CD14-positive monocyte (primary cell): ENCODE data around the gene MEX3C. TPM values are rescaled to one million over a fixed set of nuclear protein-coding genes. Genes with fewer than 3 reads are reported as not detected.

Experiments
- DNase-seq, 3 donors: peaks; one replicate each; pipeline ENCODE4 v3.0.0-alpha.2; 2011 to 2022
- H2AFZ ChIP-seq: 2 replicates; pipeline ENCODE4 v1.6.0; 2012; ENCODE audit warnings: mild to moderate bottlenecking, low read depth, low read length, inconsistent platforms; ENCODE audit not compliant: insufficient read depth, poor library complexity, severe bottlenecking
- H3K27ac ChIP-seq, 2 donors: 1 replicate in 1 of 2; 2 replicates in 1 of 2; pipeline ENCODE4 v1.5.1; 2012 to 2013; ENCODE audit warnings: low read length in 2 of 2, control low read depth in 1 of 2, inconsistent platforms in 1 of 2, low read depth in 1 of 2, mild to moderate bottlenecking in 1 of 2
- H3K27me3 ChIP-seq, 2 donors: one replicate each; pipeline versions ENCODE4 v1.6.0 to v1.6.1; 2011 to 2013; ENCODE audit warnings: low read length in 2 of 2; ENCODE audit not compliant: control insufficient read depth in 2 of 2, insufficient read depth in 2 of 2
- H3K36me3 ChIP-seq, 2 donors: replicated peaks in 1 of 2; 1 replicate in 1 of 2; 2 replicates in 1 of 2; pipeline versions ENCODE4 v1.5.1 to v1.6.1; 2012 to 2013; ENCODE audit warnings: low read length in 2 of 2, control low read depth in 1 of 2, inconsistent platforms in 1 of 2, mild to moderate bottlenecking in 1 of 2; ENCODE audit not compliant: insufficient read depth in 2 of 2, control insufficient read depth in 1 of 2
- H3K4me1 ChIP-seq, 2 donors: 1 replicate in 1 of 2; 2 replicates in 1 of 2; pipeline versions ENCODE4 v1.5.1 to v1.6.1; 2012 to 2013; ENCODE audit warnings: low read length in 2 of 2, control low read depth in 1 of 2, inconsistent platforms in 1 of 2, mild to moderate bottlenecking in 1 of 2, moderate library complexity in 1 of 2; ENCODE audit not compliant: insufficient read depth in 2 of 2, control insufficient read depth in 1 of 2
- H3K4me2 ChIP-seq: replicated peaks from 2 replicates; pipeline ENCODE3; 2012; ENCODE audit warnings: low read length, moderate library complexity, mild to moderate bottlenecking; ENCODE audit not compliant: poor library complexity, severe bottlenecking; ENCODE audit errors: extremely low read depth
- H3K4me3 ChIP-seq, 3 experiments: fragments of 200-600 bp in 1 of 3; sonication (generic) in 1 of 3; replicated peaks in 1 of 3; 1 replicate in 2 of 3; 2 replicates in 1 of 3; pipeline ENCODE4 v1.5.1; 2011 to 2013; ENCODE audit warnings: low read length in 3 of 3, mild to moderate bottlenecking in 3 of 3, control low read depth in 2 of 3, low read depth in 2 of 3, inconsistent platforms in 1 of 3, moderate library complexity in 1 of 3
- H3K79me2 ChIP-seq: 2 replicates; pipeline ENCODE4 v1.6.0; 2012; ENCODE audit warnings: mild to moderate bottlenecking, control low read depth, inconsistent platforms, low read length, moderate library complexity; ENCODE audit not compliant: insufficient read depth
- H3K9ac ChIP-seq: 2 replicates; pipeline ENCODE4 v1.6.0; 2017; ENCODE audit warnings: low read length, mild to moderate bottlenecking; ENCODE audit not compliant: insufficient read depth, poor library complexity, severe bottlenecking
- H3K9me3 ChIP-seq, 2 donors: replicated peaks in 1 of 2; 1 replicate in 1 of 2; 2 replicates in 1 of 2; pipeline versions ENCODE4 v1.5.1 to v1.6.1; 2012 to 2013; ENCODE audit warnings: low read length in 2 of 2, control low read depth in 1 of 2; ENCODE audit not compliant: control insufficient read depth in 1 of 2, insufficient read depth in 1 of 2
- H4K20me1 ChIP-seq: 2 replicates; pipeline ENCODE4 v1.6.0; 2012; ENCODE audit warnings: mild to moderate bottlenecking, low read length, control low read depth, moderate library complexity; ENCODE audit not compliant: insufficient read depth
- H3K27ac Mint-ChIP-seq, 7 donors: one replicate each; pipeline ENCODE4 v1.8.0; 2020; ENCODE audit warnings: mild to moderate bottlenecking in 7 of 7, mixed read lengths in 7 of 7, moderate library complexity in 6 of 7, inconsistent platforms in 2 of 7
- H3K27me3 Mint-ChIP-seq, 3 donors: one replicate each; pipeline ENCODE4 v1.8.0; 2021 to 2022; ENCODE audit warnings: low read depth in 3 of 3, mild to moderate bottlenecking in 3 of 3, mixed read lengths in 3 of 3, moderate library complexity in 3 of 3, inconsistent platforms in 1 of 3
- H3K36me3 Mint-ChIP-seq, 2 donors: one replicate each; pipeline ENCODE4 v1.8.0; 2020; ENCODE audit warnings: mixed read lengths in 2 of 2, inconsistent platforms in 1 of 2, mild to moderate bottlenecking in 1 of 2
- H3K4me1 Mint-ChIP-seq: one replicate; pipeline ENCODE4 v1.8.0; 2020; ENCODE audit warnings: mild to moderate bottlenecking, mixed read lengths
- H3K4me3 Mint-ChIP-seq, 2 donors: one replicate each; pipeline ENCODE4 v1.8.0; 2020; ENCODE audit warnings: mild to moderate bottlenecking in 2 of 2, mixed read lengths in 2 of 2, moderate library complexity in 1 of 2
- H3K9me3 Mint-ChIP-seq, 7 donors: one replicate each; pipeline ENCODE4 v1.8.0; 2020 to 2022; ENCODE audit warnings: mixed read lengths in 7 of 7, mild to moderate bottlenecking in 6 of 7, moderate library complexity in 6 of 7, inconsistent platforms in 2 of 7
- WGBS: methylation state at CpG from one replicate; pipeline ENCODE4 v1.1.5; 2013; ENCODE audit warnings: missing lambda C conversion rate; ENCODE audit not compliant: insufficient coverage; 5-methylcytosine and 5-hydroxymethylcytosine counted together
- intact Hi-C, 2 donors: fragments of 100-400 bp; cut with micrococcal nuclease; formaldehyde crosslinking; loops; one replicate each; pipeline versions ENCODE4 v1.15.0 to v1.15.1; 2023
- polyA plus RNA-seq, 3 donors: library from polyadenylated mRNA; depleted of rRNA in 1 of 3; unstranded in 2 of 3; stranded (reverse) in 1 of 3; fragments of 300-500 nt in 2 of 3; fragments of >200 nt in 1 of 3; fragmentation: Illumina TruSeq in 2 of 3; gene quantifications; 1 replicate in 2 of 3; 2 replicates in 1 of 3; pipeline ENCODE4 v1.2.3, GENCODE V29; 2012 to 2021
- TF ChIP-seq, protein P1 (sequence below): fragments of 200-600 bp; IDR thresholded peaks from one replicate; pipeline ENCODE4 v1.8.0; 2022; ENCODE audit warnings: antibody characterized with exemption, mild to moderate bottlenecking

Gene MEX3C
- polyA plus RNA-seq, 3 donors: 2.3 to 41.3 (median 5.2) TPM

DNA sequence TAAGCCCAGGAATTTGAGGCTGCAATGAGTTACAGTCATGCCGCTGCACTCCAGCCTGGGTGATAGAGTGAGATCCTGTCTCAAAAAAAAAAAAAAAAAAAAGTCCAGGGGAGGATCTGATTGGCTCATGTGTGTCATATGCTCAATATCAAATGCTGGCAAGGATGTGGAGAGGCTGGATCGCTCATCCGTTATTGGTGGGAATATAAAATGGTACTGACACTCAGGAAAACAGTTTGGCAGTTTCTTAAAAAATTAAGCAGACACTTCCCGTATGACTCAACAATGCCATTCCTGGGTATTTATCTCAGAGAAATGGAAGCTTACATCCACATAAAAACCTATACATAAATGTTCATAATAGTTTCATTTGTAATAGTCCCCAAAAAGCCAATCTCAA, 68.9 kb downstream of the MEX3C start:
- Mint-ChIP-seq H3K4me3 (no peak overlapping the region), H3K36me3 (no peaks in the 10 kb centered on the region), H3K4me1 (no peaks in the 10 kb centered on the region), H3K9me3 (peaks cover 0 to 5% (median 3%) of the 10 kb centered on the region in 7 donors), H3K27ac (no peak overlapping the region), H3K27me3 (peaks cover 1 to 4% (median 2%) of the 10 kb centered on the region in 3 donors)
- H3K27ac ChIP-seq: no peak overlapping the region
- DNase-seq: no peak
- intact Hi-C loops: no loop called here
- H3K4me3 ChIP-seq: no peak overlapping the region
- H3K79me2 ChIP-seq: no peaks in the 10 kb centered on the region
- no peak overlapping the region for H2AFZ ChIP-seq
- H4K20me1 ChIP-seq: no peaks in the 10 kb centered on the region
- H3K9me3 ChIP-seq: peaks cover 0 to 4% of the 10 kb centered on the region in 2 donors
- H3K27me3 ChIP-seq: no peaks in the 10 kb centered on the region
- WGBS: no CpG with 5 or more reads among the region's 4 CpGs
- no peaks in the 10 kb centered on the region for H3K4me1 ChIP-seq
- H3K36me3 ChIP-seq: no peaks in the 10 kb centered on the region
- TF ChIP-seq, protein P1, sequence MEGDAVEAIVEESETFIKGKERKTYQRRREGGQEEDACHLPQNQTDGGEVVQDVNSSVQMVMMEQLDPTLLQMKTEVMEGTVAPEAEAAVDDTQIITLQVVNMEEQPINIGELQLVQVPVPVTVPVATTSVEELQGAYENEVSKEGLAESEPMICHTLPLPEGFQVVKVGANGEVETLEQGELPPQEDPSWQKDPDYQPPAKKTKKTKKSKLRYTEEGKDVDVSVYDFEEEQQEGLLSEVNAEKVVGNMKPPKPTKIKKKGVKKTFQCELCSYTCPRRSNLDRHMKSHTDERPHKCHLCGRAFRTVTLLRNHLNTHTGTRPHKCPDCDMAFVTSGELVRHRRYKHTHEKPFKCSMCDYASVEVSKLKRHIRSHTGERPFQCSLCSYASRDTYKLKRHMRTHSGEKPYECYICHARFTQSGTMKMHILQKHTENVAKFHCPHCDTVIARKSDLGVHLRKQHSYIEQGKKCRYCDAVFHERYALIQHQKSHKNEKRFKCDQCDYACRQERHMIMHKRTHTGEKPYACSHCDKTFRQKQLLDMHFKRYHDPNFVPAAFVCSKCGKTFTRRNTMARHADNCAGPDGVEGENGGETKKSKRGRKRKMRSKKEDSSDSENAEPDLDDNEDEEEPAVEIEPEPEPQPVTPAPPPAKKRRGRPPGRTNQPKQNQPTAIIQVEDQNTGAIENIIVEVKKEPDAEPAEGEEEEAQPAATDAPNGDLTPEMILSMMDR: no peak
- no peak overlapping the region for H3K4me2 ChIP-seq
- H3K9ac ChIP-seq: no peak overlapping the region

GRCh38 chr18:51127664-51128063, 69.8 kb downstream of the MEX3C start:
- Histone ChIP-seq H3K4me1 (no peaks in the 10 kb centered on the region), H2AFZ (no peak overlapping the region), H3K27ac (no peak overlapping the region), H4K20me1 (no peaks in the 10 kb centered on the region), H3K4me2 (no peak overlapping the region), H3K9ac (no peak overlapping the region), H3K27me3 (no peaks in the 10 kb centered on the region), H3K79me2 (no peaks in the 10 kb centered on the region), H3K36me3 (no peaks in the 10 kb centered on the region), H3K4me3 (no peak overlapping the region), H3K9me3 (peaks cover 0 to 4% of the 10 kb centered on the region in 2 donors)
- intact Hi-C loops: no loop called here
- H3K27ac Mint-ChIP-seq: no peak overlapping the region
- TF ChIP-seq, protein P1: no peak
- H3K4me1 Mint-ChIP-seq: no peaks in the 10 kb centered on the region
- no peak overlapping the region for H3K4me3 Mint-ChIP-seq
- no peaks in the 10 kb centered on the region for H3K36me3 Mint-ChIP-seq
- no peak for DNase-seq
- peaks cover 2 to 10% (median 4%) of the 10 kb centered on the region in 7 donors for H3K9me3 Mint-ChIP-seq
- no CpG with 5 or more reads among the region's 3 CpGs for WGBS
- H3K27me3 Mint-ChIP-seq: peaks cover 1 to 4% (median 2%) of the 10 kb centered on the region in 3 donors
